GM23338 (cell line): ENCODE measurements around the gene RHOBTB3. TPM values are rescaled to one million over a fixed set of nuclear protein-coding genes. Genes with fewer than 3 reads are reported as not detected.

Experiments used
- CREB1 ChIP-seq: fragments of 250-450 bp; sonication (Bioruptor Pico); IDR thresholded peaks from 2 replicates; pipeline ENCODE4 v1.5.0; 2020; ENCODE audit warnings: low read depth, mild to moderate bottlenecking, moderate library complexity
- EZH2 ChIP-seq: fragments of 200-600 bp; sonication (generic); IDR thresholded peaks from one replicate; pipeline ENCODE4 v1.8.0; 2017; ENCODE audit warnings: antibody characterized with exemption, mild to moderate bottlenecking, low read depth; ENCODE audit not compliant: unreplicated experiment
- EZH2phosphoT487 ChIP-seq: fragments of 200-600 bp; sonication (generic); IDR thresholded peaks from one replicate; pipeline ENCODE4 v1.8.1; 2018; ENCODE audit warnings: antibody characterized with exemption; ENCODE audit not compliant: unreplicated experiment
- JUNB ChIP-seq: IDR thresholded peaks from one replicate; pipeline ENCODE4 v1.6.1; 2016; ENCODE audit warnings: antibody characterized with exemption; ENCODE audit not compliant: unreplicated experiment
- NANOG ChIP-seq: IDR thresholded peaks from 2 replicates; pipeline ENCODE4 v1.6.1; 2016; ENCODE audit warnings: antibody characterized with exemption, borderline replicate concordance
- POLR2AphosphoS5 ChIP-seq: IDR thresholded peaks from 2 replicates; pipeline ENCODE4 v1.6.1; 2016; ENCODE audit warnings: antibody characterized with exemption, low read depth
- ZNF114 ChIP-seq: fragments of 250-450 bp; sonication (Bioruptor Pico); IDR thresholded peaks from 2 replicates; pipeline ENCODE4 v1.5.0; 2020; ENCODE audit warnings: mild to moderate bottlenecking, moderate library complexity
- polyA plus RNA-seq: library from polyadenylated mRNA; unstranded; fragments of >200 nt; fragmentation: Nextera tagmentation; extraction: Ambion mirVana; gene quantifications from 2 replicates; pipeline ENCODE4 v1.2.1, GENCODE V29; 2016
- total RNA-seq: library from RNA; depleted of rRNA; stranded (reverse); fragments of >200 nt; shearing (Covaris generic); gene quantifications from 2 replicates; pipeline ENCODE4 v1.2.3, GENCODE V29; 2014
- TF ChIP-seq, protein P1 (sequence below): fragments of 250-450 bp; sonication (Bioruptor Pico); IDR thresholded peaks from 2 replicates; pipeline ENCODE4 v1.5.0; 2020; ENCODE audit warnings: mild to moderate bottlenecking, moderate library complexity
- TF ChIP-seq, protein P2 (sequence below): IDR thresholded peaks from 2 replicates; pipeline ENCODE4 v1.6.1; 2016; ENCODE audit warnings: antibody characterized with exemption

The RHOBTB3 gene
- total and polyA plus RNA-seq, 2 experiments from 2014 or later: 10.0 to 13.4 TPM

DNA sequence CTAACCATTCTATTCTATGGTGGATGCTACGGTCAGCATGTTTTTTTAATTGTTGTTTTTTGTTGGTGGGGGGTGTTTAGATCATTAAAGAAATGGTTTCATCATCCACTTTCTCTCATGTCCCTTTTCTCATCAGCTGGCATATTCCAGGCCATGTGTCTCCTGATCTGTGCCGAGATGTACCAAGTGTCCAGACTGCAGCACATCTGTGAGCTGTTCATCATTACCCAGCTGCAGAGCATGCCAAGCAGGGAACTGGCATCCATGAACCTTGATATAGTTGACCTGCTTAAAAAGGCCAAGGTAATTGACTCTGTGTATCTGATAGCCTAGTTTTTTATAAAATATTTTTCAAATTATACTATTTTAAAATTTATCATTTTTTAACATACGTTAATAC, 52.5 kb downstream of the RHOBTB3 start (continued):
- TF ChIP-seq, protein P1, sequence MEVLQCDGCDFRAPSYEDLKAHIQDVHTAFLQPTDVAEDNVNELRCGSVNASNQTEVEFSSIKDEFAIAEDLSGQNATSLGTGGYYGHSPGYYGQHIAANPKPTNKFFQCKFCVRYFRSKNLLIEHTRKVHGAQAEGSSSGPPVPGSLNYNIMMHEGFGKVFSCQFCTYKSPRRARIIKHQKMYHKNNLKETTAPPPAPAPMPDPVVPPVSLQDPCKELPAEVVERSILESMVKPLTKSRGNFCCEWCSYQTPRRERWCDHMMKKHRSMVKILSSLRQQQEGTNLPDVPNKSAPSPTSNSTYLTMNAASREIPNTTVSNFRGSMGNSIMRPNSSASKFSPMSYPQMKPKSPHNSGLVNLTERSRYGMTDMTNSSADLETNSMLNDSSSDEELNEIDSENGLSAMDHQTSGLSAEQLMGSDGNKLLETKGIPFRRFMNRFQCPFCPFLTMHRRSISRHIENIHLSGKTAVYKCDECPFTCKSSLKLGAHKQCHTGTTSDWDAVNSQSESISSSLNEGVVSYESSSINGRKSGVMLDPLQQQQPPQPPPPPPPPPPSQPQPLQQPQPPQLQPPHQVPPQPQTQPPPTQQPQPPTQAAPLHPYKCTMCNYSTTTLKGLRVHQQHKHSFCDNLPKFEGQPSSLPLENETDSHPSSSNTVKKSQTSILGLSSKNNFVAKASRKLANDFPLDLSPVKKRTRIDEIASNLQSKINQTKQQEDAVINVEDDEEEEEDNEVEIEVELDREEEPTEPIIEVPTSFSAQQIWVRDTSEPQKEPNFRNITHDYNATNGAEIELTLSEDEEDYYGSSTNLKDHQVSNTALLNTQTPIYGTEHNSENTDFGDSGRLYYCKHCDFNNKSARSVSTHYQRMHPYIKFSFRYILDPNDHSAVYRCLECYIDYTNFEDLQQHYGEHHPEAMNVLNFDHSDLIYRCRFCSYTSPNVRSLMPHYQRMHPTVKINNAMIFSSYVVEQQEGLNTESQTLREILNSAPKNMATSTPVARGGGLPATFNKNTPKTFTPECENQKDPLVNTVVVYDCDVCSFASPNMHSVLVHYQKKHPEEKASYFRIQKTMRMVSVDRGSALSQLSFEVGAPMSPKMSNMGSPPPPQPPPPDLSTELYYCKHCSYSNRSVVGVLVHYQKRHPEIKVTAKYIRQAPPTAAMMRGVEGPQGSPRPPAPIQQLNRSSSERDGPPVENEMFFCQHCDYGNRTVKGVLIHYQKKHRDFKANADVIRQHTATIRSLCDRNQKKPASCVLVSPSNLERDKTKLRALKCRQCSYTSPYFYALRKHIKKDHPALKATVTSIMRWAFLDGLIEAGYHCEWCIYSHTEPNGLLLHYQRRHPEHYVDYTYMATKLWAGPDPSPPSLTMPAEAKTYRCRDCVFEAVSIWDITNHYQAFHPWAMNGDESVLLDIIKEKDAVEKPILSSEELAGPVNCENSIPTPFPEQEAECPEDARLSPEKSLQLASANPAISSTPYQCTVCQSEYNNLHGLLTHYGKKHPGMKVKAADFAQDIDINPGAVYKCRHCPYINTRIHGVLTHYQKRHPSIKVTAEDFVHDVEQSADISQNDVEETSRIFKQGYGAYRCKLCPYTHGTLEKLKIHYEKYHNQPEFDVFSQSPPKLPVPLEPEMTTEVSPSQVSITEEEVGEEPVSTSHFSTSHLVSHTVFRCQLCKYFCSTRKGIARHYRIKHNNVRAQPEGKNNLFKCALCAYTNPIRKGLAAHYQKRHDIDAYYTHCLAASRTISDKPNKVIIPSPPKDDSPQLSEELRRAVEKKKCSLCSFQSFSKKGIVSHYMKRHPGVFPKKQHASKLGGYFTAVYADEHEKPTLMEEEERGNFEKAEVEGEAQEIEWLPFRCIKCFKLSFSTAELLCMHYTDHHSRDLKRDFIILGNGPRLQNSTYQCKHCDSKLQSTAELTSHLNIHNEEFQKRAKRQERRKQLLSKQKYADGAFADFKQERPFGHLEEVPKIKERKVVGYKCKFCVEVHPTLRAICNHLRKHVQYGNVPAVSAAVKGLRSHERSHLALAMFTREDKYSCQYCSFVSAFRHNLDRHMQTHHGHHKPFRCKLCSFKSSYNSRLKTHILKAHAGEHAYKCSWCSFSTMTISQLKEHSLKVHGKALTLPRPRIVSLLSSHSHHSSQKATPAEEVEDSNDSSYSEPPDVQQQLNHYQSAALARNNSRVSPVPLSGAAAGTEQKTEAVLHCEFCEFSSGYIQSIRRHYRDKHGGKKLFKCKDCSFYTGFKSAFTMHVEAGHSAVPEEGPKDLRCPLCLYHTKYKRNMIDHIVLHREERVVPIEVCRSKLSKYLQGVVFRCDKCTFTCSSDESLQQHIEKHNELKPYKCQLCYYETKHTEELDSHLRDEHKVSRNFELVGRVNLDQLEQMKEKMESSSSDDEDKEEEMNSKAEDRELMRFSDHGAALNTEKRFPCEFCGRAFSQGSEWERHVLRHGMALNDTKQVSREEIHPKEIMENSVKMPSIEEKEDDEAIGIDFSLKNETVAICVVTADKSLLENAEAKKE: no peak
- TF ChIP-seq NANOG (no peak), CREB1 (CRISPR knock-in tag) (no peak), EZH2phosphoT487 (no peak), ZNF114 (no peak), POLR2AphosphoS5 (no peak), EZH2 (no peak), JUNB (no peak)
- TF ChIP-seq, protein P2, sequence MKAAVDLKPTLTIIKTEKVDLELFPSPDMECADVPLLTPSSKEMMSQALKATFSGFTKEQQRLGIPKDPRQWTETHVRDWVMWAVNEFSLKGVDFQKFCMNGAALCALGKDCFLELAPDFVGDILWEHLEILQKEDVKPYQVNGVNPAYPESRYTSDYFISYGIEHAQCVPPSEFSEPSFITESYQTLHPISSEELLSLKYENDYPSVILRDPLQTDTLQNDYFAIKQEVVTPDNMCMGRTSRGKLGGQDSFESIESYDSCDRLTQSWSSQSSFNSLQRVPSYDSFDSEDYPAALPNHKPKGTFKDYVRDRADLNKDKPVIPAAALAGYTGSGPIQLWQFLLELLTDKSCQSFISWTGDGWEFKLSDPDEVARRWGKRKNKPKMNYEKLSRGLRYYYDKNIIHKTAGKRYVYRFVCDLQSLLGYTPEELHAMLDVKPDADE: no peak
